NCI-H1417 (cell line): ENCODE measurements around the gene TTC23L.
A peak's percentile ranks its signal among the peaks of the same experiment; 100 is the strongest.
"Not testable (repeated sequence)": the region's sequence is repeated elsewhere in the genome, so short reads cannot be mapped to it uniquely, and the experiment has no call there.

Source experiments
- DNase-seq, 3 experiments: peaks; one replicate each; lab custom pipeline; 2025; lab: John Stamatoyannopoulos, UW

The TTC23L gene

GRCh38 chr5:34923256-34923655 is 84.3 kb downstream of the TTC23L start:
- not testable (repeated sequence) for DNase-seq

- no peak for DNase-seq
Observed at GRCh38 chr5:34923694-34924461, 84.9 kb downstream of the TTC23L start.

- DNase-seq: no peak
Observed at GRCh38 chr5:34924462-34924765, 85.5 kb downstream of the TTC23L start.

- DNase-seq: no peak
Observed at GRCh38 chr5:34926318-34926888, 87.4 kb downstream of the TTC23L start.

- no peak for DNase-seq
Observed at GRCh38 chr5:34927785-34928184, 88.8 kb downstream of the TTC23L start.

- no peak for DNase-seq
Observed at GRCh38 chr5:34928267-34928666, 89.3 kb downstream of the TTC23L start.

- peak; percentile 98 to 99 (median 98) for DNase-seq
Observed at GRCh38 chr5:34929134-34929719, 90.3 kb downstream of the TTC23L start, which contains the start of gene DNAJC21. TSS of gene DNAJC21 (plus strand) at chr5:34929559. CDS start at chr5:34929820, 261 bp downstream.

- peak; percentile 76 to 89 (median 87) for DNase-seq
Observed at GRCh38 chr5:34929720-34930461, 90.9 kb downstream of the TTC23L start.

- peak in 1 of 3 experiments; percentile 23 for DNase-seq
Observed at GRCh38 chr5:34930462-34930844, 91.5 kb downstream of the TTC23L start.

- no peak for DNase-seq
Observed at GRCh38 chr5:34930870-34931269, 91.9 kb downstream of the TTC23L start.

GRCh38 chr5:34932947-34933346 is 94.0 kb downstream of the TTC23L start:
- no peak for DNase-seq

- no peak for DNase-seq
Observed at GRCh38 chr5:34941936-34942335, 103.0 kb downstream of the TTC23L start.

GRCh38 chr5:34944044-34944443 is 105.1 kb downstream of the TTC23L start:
- DNase-seq: no peak

- no peak for DNase-seq
Observed at GRCh38 chr5:34944460-34945047, 105.6 kb downstream of the TTC23L start.
